Ovary (tissue), 3 donors: Measurements from ENCODE around the gene KRT15.

Source experiments
- EP300 ChIP-seq: sonication (generic); formaldehyde crosslinking; IDR thresholded peaks from one replicate; pipeline ENCODE4 v1.6.1; 2017; ENCODE audit warnings: antibody characterized with exemption
- TF ChIP-seq, protein P1 (sequence below), 3 donors: fragments of 450-650 bp in 2 of 3; fragments of 200-600 bp in 1 of 3; IDR thresholded peaks; one replicate each; pipeline versions ENCODE4 v1.5.1 to v1.8.0; 2016 to 2022; ENCODE audit warnings: antibody characterized with exemption in 3 of 3, mild to moderate bottlenecking in 1 of 3
- donor health status: DM: no; HTN: no; CAD: no.

DNA sequence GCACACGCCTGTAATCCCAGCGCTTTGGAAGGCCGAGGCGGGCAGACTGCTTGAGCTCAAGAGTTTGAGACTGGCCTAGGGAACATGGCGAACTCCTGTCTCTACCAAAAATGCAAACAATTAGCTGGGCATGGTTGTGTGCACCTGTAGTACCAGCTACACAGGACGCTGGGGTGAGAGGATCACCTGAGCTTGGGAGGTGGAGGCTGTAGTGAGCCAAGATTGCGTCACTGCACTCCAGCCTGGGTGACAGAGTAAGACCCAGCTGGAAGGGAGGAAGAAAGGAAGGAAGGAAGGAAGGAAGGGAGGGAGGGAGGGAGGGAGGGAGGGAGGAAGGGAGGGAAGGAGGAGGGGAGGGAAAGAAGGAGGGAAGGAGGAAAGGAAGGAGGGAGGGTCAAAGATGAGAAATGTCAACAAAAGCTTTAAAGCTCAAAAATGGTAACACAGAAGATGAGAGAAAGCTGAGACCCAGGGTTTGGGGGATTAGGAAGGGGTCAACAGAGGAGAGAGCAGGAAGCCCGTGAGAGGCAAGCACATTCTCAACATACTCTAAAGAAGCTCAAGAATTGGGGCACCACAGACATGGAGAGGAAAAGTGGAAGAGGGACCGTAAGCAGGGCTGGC, 14.4 kb upstream of the KRT15 start:
- TF ChIP-seq EP300 = no peak
- TF ChIP-seq, protein P1, sequence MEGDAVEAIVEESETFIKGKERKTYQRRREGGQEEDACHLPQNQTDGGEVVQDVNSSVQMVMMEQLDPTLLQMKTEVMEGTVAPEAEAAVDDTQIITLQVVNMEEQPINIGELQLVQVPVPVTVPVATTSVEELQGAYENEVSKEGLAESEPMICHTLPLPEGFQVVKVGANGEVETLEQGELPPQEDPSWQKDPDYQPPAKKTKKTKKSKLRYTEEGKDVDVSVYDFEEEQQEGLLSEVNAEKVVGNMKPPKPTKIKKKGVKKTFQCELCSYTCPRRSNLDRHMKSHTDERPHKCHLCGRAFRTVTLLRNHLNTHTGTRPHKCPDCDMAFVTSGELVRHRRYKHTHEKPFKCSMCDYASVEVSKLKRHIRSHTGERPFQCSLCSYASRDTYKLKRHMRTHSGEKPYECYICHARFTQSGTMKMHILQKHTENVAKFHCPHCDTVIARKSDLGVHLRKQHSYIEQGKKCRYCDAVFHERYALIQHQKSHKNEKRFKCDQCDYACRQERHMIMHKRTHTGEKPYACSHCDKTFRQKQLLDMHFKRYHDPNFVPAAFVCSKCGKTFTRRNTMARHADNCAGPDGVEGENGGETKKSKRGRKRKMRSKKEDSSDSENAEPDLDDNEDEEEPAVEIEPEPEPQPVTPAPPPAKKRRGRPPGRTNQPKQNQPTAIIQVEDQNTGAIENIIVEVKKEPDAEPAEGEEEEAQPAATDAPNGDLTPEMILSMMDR (IDR thresholded peaks at IDR 0.05) = no peak
